GM12801 (cell line): ENCODE results near the gene MAPT.

Source experiments
- TF ChIP-seq, protein P1 (sequence below): IDR thresholded peaks from one replicate; pipeline ENCODE4 v1.5.1; 2011; ENCODE audit warnings: control low read depth; ENCODE audit not compliant: insufficient read length; ENCODE audit errors: extremely low read depth

MAPT gene

DNA sequence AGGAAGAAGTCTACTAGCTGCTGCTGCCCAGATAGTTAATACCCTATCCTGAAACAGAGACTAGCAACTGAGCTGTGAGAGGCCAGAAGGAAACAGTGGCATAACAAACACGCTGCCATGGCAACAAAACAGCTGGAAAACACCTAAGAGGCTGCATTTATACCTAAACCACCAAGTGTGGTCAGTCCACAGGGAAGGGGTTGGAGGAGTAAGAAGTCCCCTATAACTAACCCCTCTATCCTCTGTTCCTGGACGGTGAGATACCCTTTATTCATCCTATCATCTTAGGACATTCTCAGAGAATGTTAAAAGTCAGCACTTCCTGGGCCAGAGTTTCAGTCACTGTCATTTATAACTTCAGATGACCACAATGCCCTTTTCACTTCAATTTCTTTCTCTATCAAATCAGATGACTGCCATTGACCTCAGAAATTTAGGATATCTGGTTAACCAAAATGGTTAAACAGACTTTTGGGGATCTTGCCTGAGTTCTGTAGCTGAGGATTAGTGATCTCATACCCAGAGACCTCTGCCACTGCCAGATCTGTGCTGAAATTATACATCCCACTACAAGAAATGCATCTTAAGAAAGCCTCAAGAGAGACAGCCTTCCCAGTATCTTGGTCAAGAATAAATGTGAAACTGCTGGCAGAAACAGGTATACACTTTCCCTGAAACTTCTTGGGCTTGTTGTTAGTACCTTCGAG is 140.9 kb downstream of the MAPT start:
- TF ChIP-seq, protein P1, sequence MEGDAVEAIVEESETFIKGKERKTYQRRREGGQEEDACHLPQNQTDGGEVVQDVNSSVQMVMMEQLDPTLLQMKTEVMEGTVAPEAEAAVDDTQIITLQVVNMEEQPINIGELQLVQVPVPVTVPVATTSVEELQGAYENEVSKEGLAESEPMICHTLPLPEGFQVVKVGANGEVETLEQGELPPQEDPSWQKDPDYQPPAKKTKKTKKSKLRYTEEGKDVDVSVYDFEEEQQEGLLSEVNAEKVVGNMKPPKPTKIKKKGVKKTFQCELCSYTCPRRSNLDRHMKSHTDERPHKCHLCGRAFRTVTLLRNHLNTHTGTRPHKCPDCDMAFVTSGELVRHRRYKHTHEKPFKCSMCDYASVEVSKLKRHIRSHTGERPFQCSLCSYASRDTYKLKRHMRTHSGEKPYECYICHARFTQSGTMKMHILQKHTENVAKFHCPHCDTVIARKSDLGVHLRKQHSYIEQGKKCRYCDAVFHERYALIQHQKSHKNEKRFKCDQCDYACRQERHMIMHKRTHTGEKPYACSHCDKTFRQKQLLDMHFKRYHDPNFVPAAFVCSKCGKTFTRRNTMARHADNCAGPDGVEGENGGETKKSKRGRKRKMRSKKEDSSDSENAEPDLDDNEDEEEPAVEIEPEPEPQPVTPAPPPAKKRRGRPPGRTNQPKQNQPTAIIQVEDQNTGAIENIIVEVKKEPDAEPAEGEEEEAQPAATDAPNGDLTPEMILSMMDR, result no peak

DNA sequence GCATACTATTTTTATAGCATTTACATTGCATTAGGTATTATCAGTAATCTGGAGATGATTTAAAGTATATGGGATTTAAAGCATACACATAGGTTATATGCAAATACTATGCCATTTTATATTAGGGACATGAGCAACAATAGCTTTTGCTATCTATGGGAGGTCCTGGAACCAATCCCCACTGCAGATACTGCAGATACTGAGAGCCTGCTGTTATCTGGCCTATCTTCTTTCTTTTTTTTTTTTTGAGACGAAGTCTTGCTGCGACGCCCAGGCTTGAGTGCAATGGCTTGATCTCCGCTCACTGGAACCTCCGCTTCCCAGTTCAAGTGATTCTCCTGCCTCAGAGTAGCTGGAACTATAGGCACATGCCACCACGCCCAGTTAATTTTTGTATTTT is 142.1 kb downstream of the MAPT start:
- TF ChIP-seq, protein P1, result no peak

DNA sequence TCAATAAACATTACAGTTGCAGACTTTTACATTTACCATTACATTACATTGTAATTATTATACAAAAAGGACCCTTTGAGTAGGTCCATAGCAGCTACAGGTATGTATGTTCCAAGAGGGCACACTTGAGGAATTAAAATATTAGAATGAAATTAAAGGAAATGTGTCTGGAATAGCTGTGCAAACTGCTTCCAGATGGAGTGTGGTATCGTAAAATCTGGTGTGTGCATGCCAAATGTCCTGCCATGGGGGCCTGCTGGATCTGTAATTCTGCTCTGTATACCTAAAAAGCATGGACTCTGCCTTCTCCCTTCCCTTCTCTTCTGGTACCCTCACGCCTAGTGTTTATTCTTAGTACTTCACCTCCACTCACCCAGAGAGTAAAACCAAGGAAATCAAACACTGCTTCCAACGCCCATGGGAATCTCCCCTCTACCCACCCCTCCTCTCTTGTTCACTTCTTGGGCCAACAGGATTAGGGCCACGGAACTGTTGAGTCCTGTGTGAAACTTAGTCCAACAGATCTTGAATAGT is 143.4 kb downstream of the MAPT start:
- TF ChIP-seq, protein P1, result no peak

DNA sequence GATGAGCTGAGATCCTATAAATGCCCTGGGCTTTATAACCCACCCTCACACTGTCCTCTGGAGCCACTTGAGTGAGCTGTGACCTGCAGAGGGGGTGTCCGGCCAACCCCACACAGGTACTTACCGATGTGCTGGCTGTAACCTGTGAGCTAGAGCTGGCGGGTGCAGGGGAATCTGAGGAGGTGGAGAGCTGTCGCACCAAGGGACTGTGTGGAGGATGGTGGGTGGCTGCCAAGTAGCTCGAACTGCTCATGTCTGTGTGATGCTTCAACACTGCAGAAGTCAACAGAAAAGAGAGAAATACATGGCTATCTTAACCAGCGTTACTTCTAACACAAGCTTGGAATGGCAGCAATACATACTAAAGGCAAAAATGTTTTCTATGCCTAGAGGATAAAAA is 144.1 kb downstream of the MAPT start:
- TF ChIP-seq, protein P1, result no peak

DNA sequence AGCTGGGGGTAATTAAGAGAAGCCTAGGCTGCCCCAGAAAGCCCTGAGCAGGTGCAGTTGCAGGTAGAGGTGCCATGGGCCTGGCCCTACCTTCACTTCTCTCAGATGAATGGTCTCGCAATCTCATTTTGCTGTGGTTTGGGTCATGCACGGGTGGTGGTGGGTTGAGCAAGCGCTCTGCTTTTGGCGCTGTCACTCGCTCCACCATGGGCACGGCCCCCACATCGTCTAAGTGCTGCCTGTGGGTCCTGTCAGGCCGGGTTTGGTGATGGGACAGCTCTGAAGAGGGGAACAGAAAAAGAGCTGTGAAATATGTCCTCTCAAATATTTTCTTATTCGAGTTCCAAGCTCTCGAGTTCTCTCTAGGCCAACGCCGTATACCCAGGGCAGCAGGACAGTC is 144.6 kb downstream of the MAPT start:
- TF ChIP-seq, protein P1, result no peak

DNA sequence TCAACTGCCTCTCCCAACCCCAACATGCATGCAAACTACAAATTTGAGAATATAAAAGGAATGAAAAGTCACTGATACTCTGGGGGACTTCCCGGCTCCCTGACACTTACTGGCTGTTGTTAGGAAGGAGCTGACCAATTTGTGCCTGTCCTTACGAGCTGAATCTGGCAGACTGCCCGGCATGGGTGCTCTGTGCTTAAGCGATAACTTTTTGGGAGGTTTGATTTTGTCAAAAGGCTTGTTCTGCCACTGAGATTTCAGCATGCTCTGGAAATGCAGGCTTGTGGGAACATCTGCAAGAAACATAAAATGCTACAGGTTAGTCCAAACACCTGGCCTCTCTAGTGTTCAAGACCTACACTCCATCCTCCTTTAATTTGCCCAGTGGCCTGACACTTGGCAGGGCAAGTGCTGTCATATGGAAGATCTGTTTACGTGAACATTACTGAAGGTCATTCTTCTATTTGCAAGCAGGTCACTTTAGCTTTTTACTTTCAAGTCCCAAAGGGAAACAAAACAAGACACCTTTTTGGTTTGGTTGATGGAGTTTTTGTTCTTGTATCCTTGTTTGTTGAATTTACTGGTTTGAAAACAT is 145.3 kb downstream of the MAPT start:
- TF ChIP-seq, protein P1, result no peak

DNA sequence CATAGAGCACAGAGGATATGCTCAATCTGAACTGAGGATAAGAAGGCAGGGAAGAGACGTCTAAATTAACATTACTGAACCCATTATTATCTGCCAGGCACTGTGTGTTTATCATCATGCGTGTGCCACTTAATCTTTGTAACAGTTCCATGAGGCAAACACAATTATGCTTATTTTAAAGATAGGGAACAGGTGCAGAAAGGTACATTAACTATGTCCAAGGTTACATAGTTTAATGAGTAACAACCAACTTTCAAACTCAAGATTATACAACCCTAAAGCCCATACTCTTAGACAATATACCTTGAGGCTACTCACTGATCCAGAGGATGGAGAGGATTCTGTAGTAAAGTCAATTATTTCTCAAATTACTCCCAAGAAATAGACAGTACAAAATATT is 147.9 kb downstream of the MAPT start:
- TF ChIP-seq, protein P1, result no peak
